SU-DHL-6 (cell line): ENCODE results near the gene ME1.

ENCODE experiments used
- H2AFZ ChIP-seq: fragments of 200-600 bp; sonication (generic); 2 replicates; pipeline ENCODE4 v1.6.1; 2014; ENCODE audit warnings: low read depth, mild to moderate bottlenecking, moderate library complexity, mixed read lengths, antibody characterized with exemption, low read length; ENCODE audit not compliant: severe bottlenecking
- H3F3A ChIP-seq: fragments of 200-600 bp; shearing (Covaris generic); 2 replicates; pipeline ENCODE4 v1.6.0; 2016; ENCODE audit warnings: antibody characterized with exemption, mild to moderate bottlenecking; ENCODE audit not compliant: insufficient read depth
- H3K27ac ChIP-seq: fragments of 200-600 bp; sonication (generic); 2 replicates; pipeline ENCODE4 v1.5.1; 2016; ENCODE audit warnings: low read depth, mild to moderate bottlenecking, low read length, moderate library complexity, mixed read lengths
- H3K27me3 ChIP-seq: fragments of 200-600 bp; sonication (generic), shearing (Covaris generic); 2 replicates; pipeline ENCODE4 v1.6.0; 2014; ENCODE audit warnings: mild to moderate bottlenecking, low read length
- H3K36me3 ChIP-seq: fragments of 200-600 bp; sonication (generic); 2 replicates; pipeline ENCODE4 v1.6.1; 2014; ENCODE audit warnings: mild to moderate bottlenecking, low read length, mixed read lengths
- H3K4me2 ChIP-seq: fragments of 300-600, 200-600 bp; shearing (Covaris generic), sonication (generic); 2 replicates; pipeline ENCODE4 v1.6.0; 2014; ENCODE audit warnings: low read length, low read depth, mild to moderate bottlenecking; ENCODE audit not compliant: poor library complexity, severe bottlenecking
- H3K4me3 ChIP-seq: fragments of 200-600 bp; sonication (generic); 2 replicates; pipeline ENCODE4 v1.5.1; 2014; ENCODE audit warnings: antibody characterized with exemption, low read length, mild to moderate bottlenecking, mixed read lengths; ENCODE audit not compliant: insufficient read depth, poor library complexity, severe bottlenecking
- H3K79me2 ChIP-seq: fragments of 200-600 bp; sonication (generic); 2 replicates; pipeline ENCODE4 v1.6.1; 2014; ENCODE audit warnings: mild to moderate bottlenecking, low read length, moderate library complexity; ENCODE audit not compliant: insufficient read depth
- H3K9ac ChIP-seq: fragments of 200-600 bp; sonication (generic); 2 replicates; pipeline ENCODE4 v1.7.0; 2014; ENCODE audit warnings: mild to moderate bottlenecking, low read length
- H3K9me2 ChIP-seq: fragments of 200-600 bp; sonication (generic); replicated peaks from 2 replicates; pipeline ENCODE4 v1.6.1; 2014; ENCODE audit warnings: low read length; ENCODE audit not compliant: insufficient read depth
- H3K9me3 ChIP-seq: fragments of 200-600 bp; sonication (generic); 2 replicates; pipeline ENCODE4 v1.6.1; 2014; ENCODE audit warnings: low read length, mixed read lengths; ENCODE audit not compliant: insufficient read depth
- H4K20me1 ChIP-seq: fragments of 200-600 bp; sonication (generic); 2 replicates; pipeline ENCODE4 v1.6.1; 2014; ENCODE audit warnings: low read depth, mild to moderate bottlenecking, antibody characterized with exemption, low read length, moderate library complexity, mixed read lengths
- CTCF ChIP-seq: fragments of 200-600 bp; sonication (generic); IDR thresholded peaks from one replicate; pipeline ENCODE4 v1.5.1; 2017; ENCODE audit warnings: antibody characterized with exemption, mild to moderate bottlenecking, low read length, moderate library complexity; ENCODE audit not compliant: insufficient read depth, poor library complexity, severe bottlenecking
- EZH2phosphoT487 ChIP-seq: fragments of 200-600 bp; sonication (generic), shearing (Covaris generic); conservative IDR thresholded peaks from 2 replicates; pipeline ENCODE4 v1.6.1; 2018; ENCODE audit warnings: mild to moderate bottlenecking, antibody characterized with exemption, low read length, moderate library complexity, mixed read lengths

Gene ME1

DNA sequence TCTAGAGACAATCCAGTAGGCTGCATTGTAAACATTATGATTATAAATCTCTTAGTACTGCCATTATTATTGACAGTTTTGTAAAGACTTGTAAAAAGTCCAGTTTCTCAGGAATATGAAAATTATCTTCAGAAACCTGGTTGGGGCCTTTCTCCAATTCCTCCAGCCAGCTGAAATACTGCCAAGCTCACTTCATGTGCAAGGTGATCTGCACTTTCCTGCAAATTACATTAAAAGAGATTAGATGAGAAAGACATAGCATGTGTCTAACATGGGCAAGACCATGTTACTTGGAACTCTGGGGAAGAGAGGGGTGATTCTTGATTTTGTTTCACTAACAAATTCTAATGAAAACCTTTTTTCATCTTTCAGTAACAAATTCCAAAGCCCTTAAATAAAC lies 261.7 kb downstream of the ME1 start:
- H3F3A ChIP-seq, result 0 out of 2 replicates have a peak, but pooled peaks cover 3% of the 10 kb centered on the region
- H3K79me2 ChIP-seq, result no peaks in the 10 kb centered on the region
- H2AFZ ChIP-seq, result no peak overlapping the region
- TF ChIP-seq EZH2phosphoT487 (no peak), CTCF (no peak)
- H3K4me2 ChIP-seq, result no peak overlapping the region
- H3K4me3 ChIP-seq, result no peak overlapping the region
- H4K20me1 ChIP-seq, result no peaks in the 10 kb centered on the region
- no peak overlapping the region for H3K27ac ChIP-seq
- no peaks in the 10 kb centered on the region for H3K27me3 ChIP-seq
- no peak overlapping the region for H3K9ac ChIP-seq
- no peaks in the 10 kb centered on the region for H3K9me2 ChIP-seq
- peaks cover 53% of the 10 kb centered on the region for H3K36me3 ChIP-seq
- H3K9me3 ChIP-seq, result no peaks in the 10 kb centered on the region

- Histone ChIP-seq H3K36me3 (peaks cover 58% of the 10 kb centered on the region), H3K4me3 (no peak overlapping the region), H3K27ac (no peak overlapping the region), H3K4me2 (no peak overlapping the region), H2AFZ (no peak overlapping the region), H3K9me3 (no peaks in the 10 kb centered on the region), H3K27me3 (no peaks in the 10 kb centered on the region), H3F3A (0 out of 2 replicates have a peak, but pooled peaks cover 3% of the 10 kb centered on the region), H3K9me2 (no peaks in the 10 kb centered on the region), H4K20me1 (no peaks in the 10 kb centered on the region), H3K79me2 (no peaks in the 10 kb centered on the region), H3K9ac (no peak overlapping the region)
- TF ChIP-seq CTCF, result no peak
- no peak for TF ChIP-seq EZH2phosphoT487
Measured at GRCh38 chr6:83168556-83168955, 262.3 kb downstream of the ME1 start.

- H3K79me2 ChIP-seq, result no peaks in the 10 kb centered on the region
- H3K9ac ChIP-seq, result no peak overlapping the region
- no peak overlapping the region for H3K4me2 ChIP-seq
- no peak overlapping the region for H2AFZ ChIP-seq
- no peaks in the 10 kb centered on the region for H3K9me3 ChIP-seq
- no peak overlapping the region for H3K27ac ChIP-seq
- H3F3A ChIP-seq, result 0 out of 2 replicates have a peak, but pooled peaks cover 3% of the 10 kb centered on the region
- no peak overlapping the region for H3K4me3 ChIP-seq
- no peaks in the 10 kb centered on the region for H3K9me2 ChIP-seq
- no peaks in the 10 kb centered on the region for H3K27me3 ChIP-seq
- TF ChIP-seq EZH2phosphoT487 (no peak), CTCF (no peak)
- no peaks in the 10 kb centered on the region for H4K20me1 ChIP-seq
- H3K36me3 ChIP-seq, result peaks cover 64% of the 10 kb centered on the region
Measured at GRCh38 chr6:83167726-83168278, 263.0 kb downstream of the ME1 start.
